ENCODE data around the gene SPATS2. TPM values are rescaled to one million over a fixed set of nuclear protein-coding genes. Genes with fewer than 3 reads are reported as not detected.

Gene SPATS2
- total and polyA plus RNA-seq, 2 of the 4 experiments (the other 2 are of a cell fraction): 50.6 to 63.3 TPM

GRCh38 chr12:49546481-49546880 is 179.2 kb downstream of the SPATS2 start:
- Histone ChIP-seq H4K20me1 (ENCODE audit: insufficient read depth, low read length) (no peaks in the 10 kb centered on the region), H3K9me1 (ENCODE audit: insufficient read depth, low read length) (no peaks in the 10 kb centered on the region), H2BK20ac (ENCODE audit: low read depth, low read length) (no peak overlapping the region), H3K18ac (ENCODE audit: low read depth, low read length) (no peak overlapping the region), H3K9me3 (ENCODE audit: control insufficient read depth, insufficient read depth, low read length) (no peaks in the 10 kb centered on the region), H3K23ac (ENCODE audit: low read depth, low read length) (no peak overlapping the region), H4K91ac (ENCODE audit: insufficient read depth, low read depth, low read length) (no peak overlapping the region), H3K79me1 (ENCODE audit: low read depth in 1 of 2, low read length in 2 of 2) (no peaks in the 10 kb centered on the region), H3K4me2 (ENCODE audit: low read depth, low read length) (no peak overlapping the region), H3K36me3 (ENCODE audit: control insufficient read depth, insufficient read depth, low read length) (no peaks in the 10 kb centered on the region), H2AK5ac (ENCODE audit: low read depth, low read length) (no peak overlapping the region), H3K4me1 (ENCODE audit: control insufficient read depth, insufficient read depth, low read length) (peaks cover 3% of the 10 kb centered on the region; the same call in 1 of the 2 replicates), H3K27me3 (ENCODE audit: control insufficient read depth, insufficient read depth, low read length) (peaks cover 81% of the 10 kb centered on the region), H2BK15ac (ENCODE audit: low read depth, low read length) (no peak overlapping the region), H3K27ac (ENCODE audit: insufficient read depth, low read length) (no peak overlapping the region), H2BK5ac (ENCODE audit: low read depth, low read length, poor library complexity, severe bottlenecking) (no peak overlapping the region), H4K8ac (ENCODE audit: low read depth in 2 of 2, low read length in 2 of 2) (no peak overlapping the region), H2AK9ac (replicated peaks; ENCODE audit: low read depth, low read length, poor library complexity) (no peak overlapping the region), H3K9ac (ENCODE audit: low read depth, low read length) (no peak overlapping the region), H2AFZ (replicated peaks; ENCODE audit: low read length, poor library complexity) (no peak overlapping the region), H3K4ac (ENCODE audit: low read depth, low read length) (no peak overlapping the region), H3K56ac (ENCODE audit: extremely low read depth, insufficient read depth, low read length) (no peak overlapping the region), H2BK120ac (ENCODE audit: low read depth, low read length) (no peak overlapping the region), H3K4me3 (ENCODE audit: insufficient read depth, low read depth, low read length) (no peak overlapping the region), H3K14ac (replicated peaks; ENCODE audit: low read depth, low read length) (no peak overlapping the region), H4K5ac (ENCODE audit: low read depth, low read length) (no peak overlapping the region)
- DNase-seq: no peak
- dilution Hi-C loops (cut with HindIII; ENCODE audit: low sequenced_read_pairs, unreplicated experiment) (no loop called here), intact Hi-C loops (cut with micrococcal nuclease) (no loop called here), in situ Hi-C loops (cut with MboI; ENCODE audit: low sequenced_read_pairs) (no loop called here)
- no CpG with 5 or more reads among the region's 3 CpGs for WGBS, 2 experiments (ENCODE audit: extremely low coverage in 2 of 2, insufficient read length in 1 of 2)
- POLR2A ChIA-PET (ENCODE audit: unreplicated experiment): no interaction called here
- CTCF ChIA-PET: no interaction called here
- BruUV-seq (replicated peaks): no TSS peak
- TF ChIP-seq CTCF (conservative IDR thresholded peaks at IDR 0.05; ENCODE audit: low read depth, low read length) (no peak), RFX5 (IDR thresholded peaks at IDR 0.05; ENCODE audit: low read depth, low read length) (no peak), ELK1 (IDR thresholded peaks at IDR 0.05; ENCODE audit: borderline replicate concordance, low read depth, low read length) (no peak), POLR2A (IDR thresholded peaks at IDR 0.05; ENCODE audit: low read depth, low read length) (no peak), CEBPB (IDR thresholded peaks at IDR 0.05; ENCODE audit: low read depth, low read length) (no peak)
- no peak for ATAC-seq (ENCODE audit: low read depth)

Data from IMR-90 (cell line).